Right atrium auricular region (tissue), 2 donors: Measurements from ENCODE around the gene MATCAP1. TPM values are rescaled to one million over a fixed set of nuclear protein-coding genes. Genes with fewer than 3 reads are reported as not detected.

Source experiments
- DNase-seq: peaks from one replicate; pipeline ENCODE4 v3.0.0-alpha.2; 2019; ENCODE audit warnings: low spot score
- H3K27ac ChIP-seq, 2 donors: fragments of 200-600 bp; sonication (generic); 1 replicate in 1 of 2; 2 replicates in 1 of 2; pipeline ENCODE4 v1.5.1; 2016 to 2019
- H3K27me3 ChIP-seq, 2 donors: fragments of 200-600 bp; sonication (generic); one replicate each; pipeline versions ENCODE4 v1.5.1 to v1.6.0; 2017 to 2019
- H3K36me3 ChIP-seq: fragments of 200-600 bp; sonication (generic); one replicate; pipeline ENCODE4 v1.5.1; 2016
- H3K4me1 ChIP-seq, 2 donors: fragments of 200-600 bp; sonication (generic); one replicate each; pipeline versions ENCODE4 v1.5.1 to v1.6.0; 2017 to 2019
- H3K4me3 ChIP-seq, 2 donors: fragments of 200-600 bp; sonication (generic); 1 replicate in 1 of 2; 2 replicates in 1 of 2; pipeline ENCODE4 v1.5.1; 2017 to 2019; ENCODE audit warnings: mild to moderate bottlenecking in 1 of 2, moderate library complexity in 1 of 2
- H3K9me3 ChIP-seq, 2 donors: fragments of 200-600 bp; sonication (generic); one replicate each; pipeline ENCODE4 v1.5.1; 2019
- CTCF ChIP-seq, 2 donors: fragments of 200-600 bp; sonication (generic); IDR thresholded peaks; one replicate each; pipeline ENCODE4 v1.5.1; 2019; ENCODE audit warnings: antibody characterized with exemption in 2 of 2
- total RNA-seq, 2 donors: library from RNA; depleted of rRNA; stranded (reverse); fragments of >200 nt; gene quantifications; one replicate each; pipeline ENCODE4 v1.1.0, GENCODE V29; 2016

The MATCAP1 gene
- total RNA-seq = 1 to 10 TPM; 4.2 to 7.8 TPM

GRCh38 chr16:67183627-67184452 lies at the start of gene MATCAP1:
Gene MATCAP1 (minus strand): TSS chr16:67183963. CDS start chr16:67180610, 3,353 bp downstream.
- Histone ChIP-seq H3K4me3 (peak within 1 kb of the TSS; percentile 68 to 72), H3K9me3 (no peaks in the 10 kb centered on the region), H3K27me3 (no peaks in the 10 kb centered on the region), H3K36me3 (no peaks in the 10 kb centered on the region), H3K4me1 (peaks cover 0 to 32% of the 10 kb centered on the region in 2 donors), H3K27ac (peak within 1 kb of the TSS; percentile 89 to 97)
- no peak for TF ChIP-seq CTCF (IDR thresholded peaks at IDR 0.05)
- DNase-seq = peak; percentile 98

GRCh38 chr16:67230809-67231660 lies 47.3 kb upstream of the MATCAP1 start:
- H3K9me3 ChIP-seq = no peaks in the 10 kb centered on the region
- DNase-seq = no peak
- peaks cover 77% of the 10 kb centered on the region for H3K36me3 ChIP-seq
- peaks cover 0 to 15% of the 10 kb centered on the region in 2 donors for H3K4me1 ChIP-seq
- H3K4me3 ChIP-seq = no peak overlapping the region
- H3K27me3 ChIP-seq = no peaks in the 10 kb centered on the region
- TF ChIP-seq CTCF (IDR thresholded peaks at IDR 0.05) = no peak
- no peak overlapping the region for H3K27ac ChIP-seq

- H3K36me3 ChIP-seq = peaks cover 69% of the 10 kb centered on the region
- TF ChIP-seq CTCF (IDR thresholded peaks at IDR 0.05) = no peak
- no peaks in the 10 kb centered on the region for H3K27me3 ChIP-seq
- no peaks in the 10 kb centered on the region for H3K9me3 ChIP-seq
- H3K4me1 ChIP-seq = peaks cover 0 to 19% of the 10 kb centered on the region in 2 donors
- no peak overlapping the region for H3K4me3 ChIP-seq
- no peak overlapping the region for H3K27ac ChIP-seq
- no peak for DNase-seq
Measured at GRCh38 chr16:67229906-67230808, 46.4 kb upstream of the MATCAP1 start.

GRCh38 chr16:67228905-67229304 lies 45.1 kb upstream of the MATCAP1 start:
- Histone ChIP-seq H3K4me1 (peaks cover 0 to 19% of the 10 kb centered on the region in 2 donors), H3K27ac (no peak overlapping the region), H3K9me3 (no peaks in the 10 kb centered on the region), H3K4me3 (no peak overlapping the region), H3K36me3 (peaks cover 56% of the 10 kb centered on the region), H3K27me3 (no peaks in the 10 kb centered on the region)
- no peak for DNase-seq
- no peak for TF ChIP-seq CTCF (IDR thresholded peaks at IDR 0.05)
